OCI-LY1 (cell line): ENCODE results near the gene SKAP1.

Source experiments
- EZH2 ChIP-seq: fragments of 200-600 bp; sonication (generic), shearing (Covaris generic); IDR thresholded peaks from 2 replicates; pipeline ENCODE4 v1.8.0; 2017; ENCODE audit warnings: borderline replicate concordance, mixed run types, mild to moderate bottlenecking, antibody characterized with exemption, low read length, moderate library complexity, mixed read lengths
- TF ChIP-seq, protein P1 (sequence below): fragments of 200-600 bp; sonication (generic), shearing (Covaris generic); IDR thresholded peaks from 2 replicates; pipeline ENCODE4 v1.5.1; 2017; ENCODE audit warnings: mild to moderate bottlenecking, antibody characterized with exemption, low read length, moderate library complexity, mixed read lengths

DNA sequence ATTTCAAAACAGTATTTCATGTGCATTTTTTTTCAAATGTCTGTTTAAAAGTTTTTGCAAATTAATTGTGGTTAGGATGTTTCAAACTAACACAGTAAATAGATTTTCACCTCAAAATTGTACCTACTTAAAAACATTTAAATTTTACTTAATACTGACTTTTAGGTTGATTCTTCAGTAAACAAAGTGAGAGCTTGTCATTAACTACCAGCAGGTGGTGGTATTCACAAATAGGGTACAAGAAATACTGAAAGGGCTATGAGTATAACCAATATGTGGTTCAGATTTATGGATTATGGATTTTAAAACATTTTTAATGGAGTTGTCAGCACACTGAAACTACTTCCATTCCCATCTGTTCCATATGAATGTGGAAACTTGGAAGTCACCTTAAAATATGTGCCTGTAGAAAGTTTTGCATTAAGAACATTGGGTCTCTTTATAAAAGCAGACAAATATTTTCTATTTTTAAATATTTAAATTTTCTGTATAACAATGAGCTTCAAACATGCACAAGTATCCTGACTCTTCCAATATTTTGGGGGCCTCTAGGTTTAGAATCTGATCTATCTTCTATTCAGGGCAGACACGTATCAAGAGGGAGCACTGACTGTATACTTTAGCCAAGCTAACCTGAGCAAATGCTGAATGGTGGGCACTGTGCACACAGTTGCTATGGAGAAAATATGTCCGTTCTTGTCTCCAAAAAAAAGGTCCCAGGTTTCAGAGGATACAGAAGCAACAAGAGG, 166.9 kb downstream of the SKAP1 start:
- TF ChIP-seq, protein P1, sequence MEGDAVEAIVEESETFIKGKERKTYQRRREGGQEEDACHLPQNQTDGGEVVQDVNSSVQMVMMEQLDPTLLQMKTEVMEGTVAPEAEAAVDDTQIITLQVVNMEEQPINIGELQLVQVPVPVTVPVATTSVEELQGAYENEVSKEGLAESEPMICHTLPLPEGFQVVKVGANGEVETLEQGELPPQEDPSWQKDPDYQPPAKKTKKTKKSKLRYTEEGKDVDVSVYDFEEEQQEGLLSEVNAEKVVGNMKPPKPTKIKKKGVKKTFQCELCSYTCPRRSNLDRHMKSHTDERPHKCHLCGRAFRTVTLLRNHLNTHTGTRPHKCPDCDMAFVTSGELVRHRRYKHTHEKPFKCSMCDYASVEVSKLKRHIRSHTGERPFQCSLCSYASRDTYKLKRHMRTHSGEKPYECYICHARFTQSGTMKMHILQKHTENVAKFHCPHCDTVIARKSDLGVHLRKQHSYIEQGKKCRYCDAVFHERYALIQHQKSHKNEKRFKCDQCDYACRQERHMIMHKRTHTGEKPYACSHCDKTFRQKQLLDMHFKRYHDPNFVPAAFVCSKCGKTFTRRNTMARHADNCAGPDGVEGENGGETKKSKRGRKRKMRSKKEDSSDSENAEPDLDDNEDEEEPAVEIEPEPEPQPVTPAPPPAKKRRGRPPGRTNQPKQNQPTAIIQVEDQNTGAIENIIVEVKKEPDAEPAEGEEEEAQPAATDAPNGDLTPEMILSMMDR = peak; percentile 49
- no peak for TF ChIP-seq EZH2
